Measurements from ENCODE around the gene NFXL1.

Gene NFXL1

DNA sequence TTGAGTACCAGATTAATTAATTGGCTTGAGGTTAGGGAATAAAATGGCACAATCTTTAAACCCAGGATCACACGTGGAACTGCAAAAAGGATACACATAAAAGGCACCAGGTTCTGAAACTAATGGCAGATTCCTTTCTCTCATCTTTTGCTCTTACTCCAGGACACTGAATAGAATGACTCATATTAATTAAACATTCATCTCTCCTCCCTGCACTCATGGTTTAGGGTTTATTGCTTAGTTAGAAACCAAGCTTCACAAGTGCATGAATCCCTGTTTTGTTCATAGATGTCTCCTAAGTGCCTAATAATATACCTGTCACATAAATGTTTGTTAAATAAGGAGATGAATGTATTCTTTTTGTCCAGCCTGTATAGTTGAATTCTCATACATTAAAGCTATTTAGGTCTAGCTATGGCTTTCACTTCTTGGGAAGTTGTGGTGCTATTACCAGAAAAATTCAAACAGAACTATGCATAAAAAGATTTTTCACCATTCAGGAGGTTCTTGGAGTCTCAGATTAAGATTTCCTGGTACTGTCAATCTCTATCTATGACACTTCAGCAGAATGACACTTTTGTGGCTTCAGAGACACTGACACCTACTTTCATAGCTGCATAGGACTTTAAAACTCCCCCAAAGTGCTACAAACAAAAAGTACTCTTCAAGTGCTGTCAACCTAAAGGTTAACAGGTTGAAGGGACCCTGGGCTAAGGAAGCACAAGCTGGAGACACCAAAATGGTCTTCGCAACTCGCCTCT lies 83.9 kb downstream of the NFXL1 start:
- DNase-seq: no peak

DNA sequence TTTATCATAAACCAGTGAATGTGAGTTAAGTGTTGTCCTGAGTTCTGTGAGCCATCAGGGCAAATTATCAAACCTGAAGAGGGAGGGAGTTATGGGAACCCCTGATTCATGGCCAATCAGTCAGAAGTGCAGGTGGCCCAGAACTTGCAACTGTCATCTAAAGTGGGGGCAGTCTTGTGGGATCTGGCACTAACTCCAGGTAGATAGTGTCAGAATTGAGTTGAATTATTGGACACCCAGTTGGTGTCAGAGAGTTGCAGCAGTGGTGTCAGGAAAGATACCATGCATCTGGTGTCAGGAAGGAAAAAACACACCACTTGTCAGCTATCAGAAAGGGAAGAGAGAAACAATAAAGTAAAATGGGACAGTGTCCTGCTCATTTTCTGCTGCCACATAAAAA lies 84.9 kb downstream of the NFXL1 start:
- DNase-seq: no peak

DNA sequence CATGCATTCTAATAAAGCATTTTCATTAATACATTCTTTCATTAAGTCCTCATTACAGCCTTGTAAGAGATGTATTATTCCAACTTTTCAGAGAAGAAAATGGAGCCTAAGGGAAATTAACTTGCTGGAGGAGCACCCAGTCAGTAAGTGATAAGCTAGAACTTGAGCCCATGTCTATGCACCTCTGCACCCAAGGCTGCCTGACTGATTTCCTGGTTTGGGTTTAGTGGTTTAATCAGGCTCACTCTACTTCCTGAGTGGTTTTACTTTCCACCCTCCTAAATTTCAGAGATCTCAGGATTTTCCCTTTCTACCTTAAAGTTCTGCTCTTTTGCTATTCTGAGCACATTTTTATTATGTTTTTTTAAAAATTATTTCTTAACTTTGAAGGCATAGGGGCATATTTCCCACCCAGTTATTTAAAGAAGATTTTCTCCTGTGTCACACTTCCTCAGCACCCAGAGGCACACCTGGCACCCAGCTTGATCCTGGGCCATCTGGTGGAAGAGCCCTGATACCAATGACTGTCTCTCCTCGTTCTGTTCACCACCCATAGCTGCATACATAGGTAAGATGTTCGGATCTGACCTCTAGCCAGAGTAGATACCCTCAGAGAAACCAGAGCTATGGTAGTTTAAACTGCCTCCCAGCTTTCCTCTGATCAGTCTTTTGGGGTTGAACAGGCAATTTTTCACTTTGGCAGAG lies 86.9 kb downstream of the NFXL1 start:
- DNase-seq: no peak

DNA sequence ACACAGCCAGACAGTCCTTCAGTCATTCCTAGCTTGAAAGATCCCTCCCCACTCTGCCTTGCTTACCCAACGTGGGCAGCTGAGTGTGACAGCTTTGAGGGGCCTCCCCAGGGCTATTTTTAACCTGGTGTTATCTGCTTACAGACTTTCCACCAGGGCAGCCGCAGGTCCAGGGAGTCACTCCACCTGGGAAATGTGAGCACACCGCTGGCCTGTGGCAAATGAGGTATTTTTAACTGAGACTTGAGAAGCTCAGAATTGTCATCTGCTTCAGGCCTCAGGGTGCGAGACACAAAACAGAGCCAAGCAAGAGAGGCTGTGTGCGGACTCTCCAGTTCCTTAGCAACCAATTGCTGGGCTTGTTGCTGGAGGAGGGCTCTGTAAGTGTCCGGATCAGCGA lies 89.5 kb downstream of the NFXL1 start:
- DNase-seq: no peak

DNA sequence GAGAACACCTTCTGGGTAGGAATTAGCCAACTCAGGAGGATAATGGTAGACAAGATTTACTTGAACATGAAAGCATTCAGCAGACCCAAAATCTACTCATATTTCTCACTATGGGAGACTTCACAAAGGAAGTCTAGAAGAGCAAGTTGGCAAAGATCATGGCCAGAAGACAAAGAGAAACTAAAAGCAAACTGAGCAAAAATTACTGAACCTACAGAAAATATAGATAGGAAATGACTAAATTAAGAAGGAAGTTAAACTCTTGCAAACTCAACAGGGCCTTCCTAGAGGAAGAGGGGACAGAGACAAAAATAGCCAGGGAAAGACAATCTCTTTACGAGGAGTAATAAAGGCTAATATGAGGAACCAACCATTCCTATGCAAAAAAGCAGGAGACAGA lies 95.2 kb downstream of the NFXL1 start:
- no peak for DNase-seq

DNA sequence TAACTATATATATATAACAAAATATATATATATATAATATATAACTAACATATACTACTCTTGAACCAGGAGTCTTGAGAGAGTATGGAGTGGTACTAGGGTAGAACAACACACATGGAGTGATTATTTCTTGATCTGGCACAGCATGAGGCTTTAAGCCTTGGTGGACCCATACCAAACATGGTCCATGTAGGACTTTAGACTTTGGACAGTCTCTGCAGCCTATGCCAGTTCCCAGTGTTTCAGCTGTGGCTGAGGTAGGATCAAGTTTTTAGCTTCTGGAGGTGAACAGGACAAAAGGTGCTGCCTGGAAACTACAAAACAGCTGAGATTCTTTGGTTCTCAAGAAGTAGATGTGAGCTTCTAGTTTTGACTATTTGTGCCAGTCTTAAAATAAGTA lies 97.1 kb downstream of the NFXL1 start:
- DNase-seq: no peak

DNA sequence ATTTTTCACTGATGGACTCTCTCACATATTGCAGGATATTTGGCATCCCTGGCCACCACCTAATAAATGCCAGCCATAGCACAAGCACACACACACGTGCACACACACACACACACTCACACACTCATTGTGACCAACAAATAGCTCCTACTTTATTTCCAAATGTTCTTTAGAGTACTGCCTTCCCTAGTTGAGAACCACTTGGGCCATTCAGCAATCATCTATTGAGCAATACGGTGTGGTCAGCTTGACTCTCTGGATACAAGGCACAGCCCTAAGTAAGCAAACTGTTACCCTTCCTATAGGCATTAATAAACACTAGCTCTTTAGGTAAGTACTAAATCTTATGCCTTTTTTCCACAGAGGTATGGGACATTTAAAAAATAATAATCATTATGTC lies 97.6 kb downstream of the NFXL1 start:
- no peak for DNase-seq

DNA sequence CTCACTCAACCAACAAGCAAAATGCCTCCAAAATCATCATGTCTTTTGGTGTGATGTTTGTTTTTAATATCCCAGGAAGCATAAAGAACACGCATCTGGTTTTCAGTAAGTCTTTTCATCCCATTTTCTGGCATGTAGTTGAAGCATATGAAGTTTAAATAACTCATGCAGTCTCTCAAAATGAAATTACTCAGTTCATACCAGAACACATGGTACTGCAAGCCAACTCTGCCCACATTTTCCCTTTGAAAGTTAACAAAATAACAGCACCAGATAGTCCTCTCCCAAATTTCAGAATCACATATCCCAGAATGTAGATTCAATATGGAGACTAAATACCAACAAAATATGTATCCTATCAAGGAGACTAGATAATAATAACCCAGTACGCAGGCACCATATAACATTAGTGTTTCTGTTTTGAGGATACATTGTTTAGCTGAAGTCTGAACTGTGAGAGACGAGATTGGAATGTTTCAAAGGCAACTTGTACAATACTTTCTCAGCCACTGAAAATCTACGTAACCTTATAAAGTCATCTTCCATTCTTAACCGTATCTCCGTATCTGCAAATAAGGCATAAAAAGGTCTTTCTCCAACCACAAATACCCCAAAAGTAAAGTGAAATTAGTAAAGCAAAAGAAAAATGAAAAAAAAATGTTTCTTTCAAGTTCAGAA lies 99.6 kb downstream of the NFXL1 start:
- DNase-seq: no peak

DNA sequence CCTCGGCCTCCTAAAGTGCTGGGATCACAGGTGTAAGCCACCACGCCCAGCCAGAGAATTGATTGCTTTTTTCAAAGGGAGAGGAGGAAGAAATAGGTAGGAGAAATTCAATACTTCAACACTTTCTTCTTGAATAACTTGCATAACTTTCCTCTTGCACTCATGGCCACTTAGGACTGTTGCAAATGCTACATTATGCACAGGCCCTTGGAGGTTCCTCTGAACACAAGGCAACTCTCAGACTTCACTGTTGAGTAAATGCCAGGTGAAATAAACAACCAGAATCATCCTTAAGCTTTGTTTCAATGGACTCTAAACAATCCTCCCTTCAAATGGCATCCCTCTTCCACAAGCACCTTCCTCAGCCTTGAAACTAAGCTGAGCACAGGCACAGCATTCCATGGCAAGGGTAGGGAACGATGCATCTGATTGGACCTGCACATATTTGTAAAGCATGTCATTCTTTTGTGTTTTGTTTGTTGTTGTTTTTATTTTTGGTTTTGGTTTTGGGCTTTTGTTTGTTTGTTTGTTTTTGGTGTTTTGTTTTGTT lies 104.7 kb downstream of the NFXL1 start:
- DNase-seq: no peak

DNA sequence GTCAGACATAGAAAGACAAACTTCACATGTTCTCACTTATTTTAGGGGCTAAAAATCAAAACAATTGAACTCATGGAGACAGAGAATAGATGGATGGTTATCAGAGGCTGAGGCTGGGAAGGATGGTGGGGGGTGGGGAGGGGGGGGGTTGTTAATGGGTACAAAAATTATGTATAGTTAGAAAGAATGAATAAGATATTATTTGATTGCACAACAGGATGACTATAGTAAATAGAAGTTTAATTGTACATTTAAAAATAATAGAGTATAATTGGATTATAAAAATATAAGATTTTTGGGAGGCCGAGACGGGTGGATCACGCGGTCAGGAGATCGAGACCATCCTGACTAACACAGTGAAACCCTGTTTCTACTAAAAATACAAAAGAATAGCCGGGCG lies 109.8 kb downstream of the NFXL1 start:
- DNase-seq: no peak

DNA sequence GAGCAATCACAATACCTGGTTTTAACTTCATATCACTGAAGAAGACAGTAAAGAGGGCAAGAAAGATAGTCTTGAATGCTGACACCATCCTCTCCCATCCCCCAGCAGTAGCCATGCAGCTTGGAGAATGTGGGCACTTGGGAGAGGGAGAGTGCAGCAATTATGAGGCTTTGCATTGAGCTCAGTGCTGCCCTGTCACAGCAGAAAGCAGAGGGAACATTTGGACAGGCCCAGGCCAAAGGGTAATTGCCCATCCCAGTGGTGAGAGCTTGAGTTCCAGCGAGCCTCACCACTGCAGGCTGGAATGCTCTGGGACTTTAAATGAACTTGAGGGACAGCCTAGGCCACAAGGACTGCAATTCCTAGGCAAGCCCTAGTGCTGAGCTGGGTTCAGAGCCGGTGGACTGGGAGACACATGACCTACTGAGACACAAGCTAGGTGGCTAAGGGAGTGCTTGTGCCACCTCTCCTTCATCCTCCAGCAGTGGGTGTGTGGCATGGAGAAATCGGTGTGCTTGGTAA lies 112.8 kb downstream of the NFXL1 start:
- no peak for DNase-seq

DNA sequence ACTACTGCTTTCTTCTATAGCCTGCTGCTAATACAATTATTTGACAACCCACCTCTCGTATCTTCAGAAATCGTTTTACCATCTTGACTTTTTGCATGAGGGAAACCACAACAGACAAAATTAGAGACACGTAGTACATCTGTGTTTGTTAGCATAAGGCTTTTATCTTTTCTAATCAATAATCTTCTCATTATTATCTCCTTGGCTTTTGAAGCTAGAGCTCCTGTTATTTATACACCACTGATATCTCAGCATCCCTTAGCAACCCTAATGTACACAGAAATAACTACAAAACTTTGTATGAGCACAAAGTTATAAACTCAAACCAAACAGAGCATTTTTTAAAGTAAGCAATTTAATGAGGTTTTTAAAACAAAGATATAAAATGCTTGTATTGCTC lies 116.2 kb downstream of the NFXL1 start:
- DNase-seq: no peak
